ENCODE measurements around the gene TBK1. TPM values are rescaled to one million over a fixed set of nuclear protein-coding genes. Genes with fewer than 3 reads are reported as not detected.

The TBK1 gene
- total and polyA plus RNA-seq, 9 of the 15 experiments (the other 6 are each of a cell fraction or from before 2014, with no cell fraction given), result 20.4 to 42.0 (median 27.8) TPM

- TF ChIP-seq, protein P1, sequence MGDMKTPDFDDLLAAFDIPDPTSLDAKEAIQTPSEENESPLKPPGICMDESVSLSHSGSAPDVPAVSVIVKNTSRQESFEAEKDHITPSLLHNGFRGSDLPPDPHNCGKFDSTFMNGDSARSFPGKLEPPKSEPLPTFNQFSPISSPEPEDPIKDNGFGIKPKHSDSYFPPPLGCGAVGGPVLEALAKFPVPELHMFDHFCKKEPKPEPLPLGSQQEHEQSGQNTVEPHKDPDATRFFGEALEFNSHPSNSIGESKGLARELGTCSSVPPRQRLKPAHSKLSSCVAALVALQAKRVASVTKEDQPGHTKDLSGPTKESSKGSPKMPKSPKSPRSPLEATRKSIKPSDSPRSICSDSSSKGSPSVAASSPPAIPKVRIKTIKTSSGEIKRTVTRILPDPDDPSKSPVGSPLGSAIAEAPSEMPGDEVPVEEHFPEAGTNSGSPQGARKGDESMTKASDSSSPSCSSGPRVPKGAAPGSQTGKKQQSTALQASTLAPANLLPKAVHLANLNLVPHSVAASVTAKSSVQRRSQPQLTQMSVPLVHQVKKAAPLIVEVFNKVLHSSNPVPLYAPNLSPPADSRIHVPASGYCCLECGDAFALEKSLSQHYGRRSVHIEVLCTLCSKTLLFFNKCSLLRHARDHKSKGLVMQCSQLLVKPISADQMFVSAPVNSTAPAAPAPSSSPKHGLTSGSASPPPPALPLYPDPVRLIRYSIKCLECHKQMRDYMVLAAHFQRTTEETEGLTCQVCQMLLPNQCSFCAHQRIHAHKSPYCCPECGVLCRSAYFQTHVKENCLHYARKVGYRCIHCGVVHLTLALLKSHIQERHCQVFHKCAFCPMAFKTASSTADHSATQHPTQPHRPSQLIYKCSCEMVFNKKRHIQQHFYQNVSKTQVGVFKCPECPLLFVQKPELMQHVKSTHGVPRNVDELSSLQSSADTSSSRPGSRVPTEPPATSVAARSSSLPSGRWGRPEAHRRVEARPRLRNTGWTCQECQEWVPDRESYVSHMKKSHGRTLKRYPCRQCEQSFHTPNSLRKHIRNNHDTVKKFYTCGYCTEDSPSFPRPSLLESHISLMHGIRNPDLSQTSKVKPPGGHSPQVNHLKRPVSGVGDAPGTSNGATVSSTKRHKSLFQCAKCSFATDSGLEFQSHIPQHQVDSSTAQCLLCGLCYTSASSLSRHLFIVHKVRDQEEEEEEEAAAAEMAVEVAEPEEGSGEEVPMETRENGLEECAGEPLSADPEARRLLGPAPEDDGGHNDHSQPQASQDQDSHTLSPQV (IDR thresholded peaks at IDR 0.05), result peak; percentile 46; the same call in 1 of the 2 replicates
- TF ChIP-seq ZNF316 (IDR thresholded peaks at IDR 0.05) (peak; percentile 98), FOS (IDR thresholded peaks at IDR 0.05; ENCODE audit: extremely low read depth, insufficient read length) (peak; percentile 13), TRIM24 (IDR thresholded peaks at IDR 0.05) (peak; percentile 7 to 28; a peak in 1 of 4 replicates), MXD1 (CRISPR knock-in tag; IDR thresholded peaks at IDR 0.05; ENCODE audit: borderline replicate concordance, poor library complexity, severe bottlenecking) (no peak), BRD9 (IDR thresholded peaks at IDR 0.05; ENCODE audit: low read depth, partially characterized antibody) (peak; percentile 71), NCOA6 (IDR thresholded peaks at IDR 0.05) (no peak), MCM5 (IDR thresholded peaks at IDR 0.05; ENCODE audit: low read depth) (no peak), RCOR1 (IDR thresholded peaks at IDR 0.05; ENCODE audit: borderline replicate concordance in 1 of 2, low read depth in 2 of 2, low read length in 2 of 2) (peak in 1 of 2 experiments; percentile 75; a peak in 2 of 4 replicates), HDAC1 (IDR thresholded peaks at IDR 0.05) (peak in 1 of 2 experiments; percentile 45; a peak in 2 of 4 replicates), BRD4 (IDR thresholded peaks at IDR 0.05) (peak; percentile 1; the same call in 1 of the 2 replicates), U2AF2 (optimal IDR thresholded peaks at IDR 0.05; ENCODE audit: low read depth, low read length) (no peak), TCF7 (IDR thresholded peaks at IDR 0.05; ENCODE audit: borderline replicate concordance) (no peak), PBX2 (CRISPR knock-in tag; IDR thresholded peaks at IDR 0.05; ENCODE audit: low read depth) (no peak), PBX2 (tag; conservative IDR thresholded peaks at IDR 0.05; ENCODE audit: low read depth) (peak; percentile 93), ZNF511 (CRISPR knock-in tag; IDR thresholded peaks at IDR 0.05) (no peak), ZC3H8 (IDR thresholded peaks at IDR 0.05) (no peak), ZFP36 (IDR thresholded peaks at IDR 0.05; ENCODE audit: low read depth, low read length, partially characterized antibody) (peak; percentile 32), RBBP5 (IDR thresholded peaks at IDR 0.05; ENCODE audit: borderline replicate concordance, insufficient read depth, low read length, poor library complexity, severe bottlenecking) (peak; percentile 25), MAFF (IDR thresholded peaks at IDR 0.05; ENCODE audit: low read length) (peak; percentile 92), ZNF785 (CRISPR knock-in tag; IDR thresholded peaks at IDR 0.05) (no peak)
These were observed 824 bp downstream of the TBK1 start (continued) for GRCh38 chr12:64452559-64453329.
